GM12873 (cell line): Measurements from ENCODE around the gene SMIM14.

Source experiments
- TF ChIP-seq, protein P1 (sequence below): IDR thresholded peaks from 2 replicates; pipeline ENCODE4 v1.5.1; 2012; ENCODE audit warnings: low read depth, mild to moderate bottlenecking, moderate library complexity, low read length, control low read depth; ENCODE audit not compliant: insufficient read depth; ENCODE audit errors: missing control alignments

Gene SMIM14

DNA sequence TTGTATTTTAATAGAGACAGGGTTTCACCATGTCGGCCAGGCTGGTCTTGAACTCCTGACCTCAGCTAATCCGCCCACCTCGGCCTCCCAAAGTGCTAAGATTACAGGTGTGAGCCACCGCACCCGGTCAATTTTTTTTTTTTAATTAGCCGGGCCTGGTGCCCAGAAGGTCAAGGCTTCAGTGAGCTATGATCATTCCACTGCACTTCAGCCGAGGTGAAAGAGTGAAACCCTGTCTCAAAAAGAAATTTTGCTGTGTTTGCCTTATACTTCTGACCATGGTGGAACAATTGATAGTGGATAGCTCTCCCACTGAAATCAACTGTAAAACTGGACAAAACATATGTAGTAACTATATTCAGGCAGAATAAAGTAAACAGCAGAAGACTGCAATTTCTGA, 24.0 kb upstream of the SMIM14 start:
- TF ChIP-seq, protein P1, sequence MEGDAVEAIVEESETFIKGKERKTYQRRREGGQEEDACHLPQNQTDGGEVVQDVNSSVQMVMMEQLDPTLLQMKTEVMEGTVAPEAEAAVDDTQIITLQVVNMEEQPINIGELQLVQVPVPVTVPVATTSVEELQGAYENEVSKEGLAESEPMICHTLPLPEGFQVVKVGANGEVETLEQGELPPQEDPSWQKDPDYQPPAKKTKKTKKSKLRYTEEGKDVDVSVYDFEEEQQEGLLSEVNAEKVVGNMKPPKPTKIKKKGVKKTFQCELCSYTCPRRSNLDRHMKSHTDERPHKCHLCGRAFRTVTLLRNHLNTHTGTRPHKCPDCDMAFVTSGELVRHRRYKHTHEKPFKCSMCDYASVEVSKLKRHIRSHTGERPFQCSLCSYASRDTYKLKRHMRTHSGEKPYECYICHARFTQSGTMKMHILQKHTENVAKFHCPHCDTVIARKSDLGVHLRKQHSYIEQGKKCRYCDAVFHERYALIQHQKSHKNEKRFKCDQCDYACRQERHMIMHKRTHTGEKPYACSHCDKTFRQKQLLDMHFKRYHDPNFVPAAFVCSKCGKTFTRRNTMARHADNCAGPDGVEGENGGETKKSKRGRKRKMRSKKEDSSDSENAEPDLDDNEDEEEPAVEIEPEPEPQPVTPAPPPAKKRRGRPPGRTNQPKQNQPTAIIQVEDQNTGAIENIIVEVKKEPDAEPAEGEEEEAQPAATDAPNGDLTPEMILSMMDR = no peak

DNA sequence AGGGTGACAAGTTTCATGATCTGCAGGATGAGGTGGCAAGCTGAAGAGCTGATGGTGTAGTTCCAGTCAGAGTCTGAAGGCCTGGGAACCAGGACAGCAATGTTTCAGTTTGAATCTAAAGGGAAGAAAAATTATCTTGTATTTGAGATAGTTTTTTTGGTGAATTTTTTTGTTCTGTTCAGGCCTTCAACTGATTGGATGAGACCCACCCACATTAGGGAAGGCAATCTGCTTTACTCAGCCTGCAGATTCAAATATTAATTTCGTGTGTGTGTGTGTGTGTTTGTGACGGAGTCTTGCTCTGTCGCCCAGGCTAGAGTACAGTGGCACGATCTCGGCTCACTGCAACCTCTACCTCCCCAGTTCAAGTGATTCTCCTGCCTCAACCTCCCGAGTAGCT, 22.1 kb upstream of the SMIM14 start:
- TF ChIP-seq, protein P1 = no peak

DNA sequence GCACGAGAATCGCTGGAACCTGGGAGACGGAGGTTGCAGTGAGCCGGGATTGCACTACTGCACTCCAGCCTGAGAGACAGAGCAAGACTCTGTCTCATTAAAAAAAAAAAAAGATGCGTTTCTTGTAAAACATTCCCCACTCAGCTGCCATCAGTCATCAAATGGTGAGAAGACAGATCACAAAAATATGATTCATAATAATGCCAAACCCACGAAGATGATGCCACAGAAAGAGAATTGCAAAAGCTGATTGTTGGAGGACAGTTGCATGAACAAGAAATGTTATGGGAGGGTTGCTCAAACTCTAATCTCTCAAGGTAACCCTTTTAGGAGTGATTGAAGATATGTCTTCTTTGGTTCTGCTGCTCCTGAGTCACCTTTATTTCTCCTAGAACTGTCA, 21.4 kb upstream of the SMIM14 start:
- TF ChIP-seq, protein P1 = no peak

DNA sequence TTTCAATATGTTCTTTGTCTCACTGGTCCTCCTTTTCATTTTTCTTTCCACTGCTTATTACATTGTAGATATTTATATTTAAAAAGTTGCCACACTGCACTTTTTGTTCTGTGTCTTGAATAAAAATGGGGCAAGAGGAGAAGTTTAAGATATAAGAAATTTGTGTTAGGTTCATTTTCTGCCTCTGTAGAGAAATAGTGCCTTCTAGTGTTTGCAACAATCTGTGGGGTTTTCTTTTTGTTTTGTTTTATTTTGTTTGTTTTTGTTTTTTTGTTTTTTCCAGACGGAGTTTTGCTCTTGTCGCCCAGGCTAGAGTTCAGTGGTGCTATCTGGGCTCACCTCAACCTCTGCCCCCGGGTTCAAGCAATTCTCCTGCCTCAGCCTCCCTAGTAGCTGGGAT, 20.1 kb upstream of the SMIM14 start:
- TF ChIP-seq, protein P1 = peak; percentile 24

DNA sequence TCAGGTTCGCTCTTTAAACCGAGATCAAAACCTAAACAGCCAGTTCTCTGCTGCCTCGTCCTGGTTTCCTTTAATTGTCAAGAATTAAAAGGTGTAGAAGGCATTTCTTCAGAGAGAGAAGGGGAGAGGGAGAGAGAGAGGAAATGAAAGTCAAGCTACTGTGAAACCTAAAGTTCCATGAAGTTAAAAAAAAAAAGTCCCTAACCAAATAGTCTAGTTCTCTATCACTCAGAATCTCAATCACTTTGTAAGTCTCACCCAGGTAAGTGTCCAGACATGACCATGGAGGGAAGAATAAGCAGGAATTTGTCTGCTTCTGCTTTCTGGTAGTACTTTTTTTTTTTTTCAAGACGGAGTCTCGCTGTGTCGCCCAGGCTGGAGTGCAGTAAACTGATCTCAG, 18.8 kb upstream of the SMIM14 start:
- TF ChIP-seq, protein P1 = no peak

DNA sequence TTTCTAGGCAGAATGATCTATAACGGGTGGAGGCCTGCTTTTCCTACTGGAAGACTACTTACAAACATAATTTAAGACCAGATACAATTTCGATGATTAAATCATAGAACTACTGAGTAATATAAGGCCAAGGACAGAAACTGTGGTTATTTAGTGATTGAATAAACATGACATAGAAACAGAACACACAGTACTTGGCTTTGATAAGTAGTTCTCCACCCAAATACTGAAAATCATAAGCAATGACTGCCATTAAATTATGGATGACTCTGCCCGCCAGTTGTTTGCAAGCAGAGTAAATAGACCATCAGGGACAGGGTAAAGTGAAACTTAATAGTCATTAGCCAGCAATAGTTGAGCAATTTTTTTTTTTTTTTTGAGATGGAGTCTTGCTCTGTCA, 17.2 kb upstream of the SMIM14 start:
- TF ChIP-seq, protein P1 = no peak

DNA sequence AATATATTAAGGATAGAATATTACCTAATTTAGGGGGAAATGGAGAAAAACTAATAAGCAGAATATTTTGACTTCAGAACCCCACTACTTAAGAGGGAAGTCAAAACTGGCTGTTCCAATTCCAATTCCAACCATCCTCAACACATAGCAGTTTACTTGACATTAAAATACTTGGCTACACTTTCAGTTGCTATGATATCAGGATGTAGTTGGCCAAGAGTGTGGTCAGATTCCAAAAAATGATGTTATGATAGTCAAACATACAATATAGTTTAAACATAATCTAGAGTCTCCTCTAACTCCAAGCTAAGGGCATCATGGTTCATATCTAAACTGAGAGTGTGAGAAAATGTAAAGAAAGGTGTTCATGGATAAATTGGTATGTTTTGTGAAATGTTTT, 16.5 kb upstream of the SMIM14 start:
- TF ChIP-seq, protein P1 = no peak
